ENCODE data around the gene ALX4.

The ALX4 gene

DNA sequence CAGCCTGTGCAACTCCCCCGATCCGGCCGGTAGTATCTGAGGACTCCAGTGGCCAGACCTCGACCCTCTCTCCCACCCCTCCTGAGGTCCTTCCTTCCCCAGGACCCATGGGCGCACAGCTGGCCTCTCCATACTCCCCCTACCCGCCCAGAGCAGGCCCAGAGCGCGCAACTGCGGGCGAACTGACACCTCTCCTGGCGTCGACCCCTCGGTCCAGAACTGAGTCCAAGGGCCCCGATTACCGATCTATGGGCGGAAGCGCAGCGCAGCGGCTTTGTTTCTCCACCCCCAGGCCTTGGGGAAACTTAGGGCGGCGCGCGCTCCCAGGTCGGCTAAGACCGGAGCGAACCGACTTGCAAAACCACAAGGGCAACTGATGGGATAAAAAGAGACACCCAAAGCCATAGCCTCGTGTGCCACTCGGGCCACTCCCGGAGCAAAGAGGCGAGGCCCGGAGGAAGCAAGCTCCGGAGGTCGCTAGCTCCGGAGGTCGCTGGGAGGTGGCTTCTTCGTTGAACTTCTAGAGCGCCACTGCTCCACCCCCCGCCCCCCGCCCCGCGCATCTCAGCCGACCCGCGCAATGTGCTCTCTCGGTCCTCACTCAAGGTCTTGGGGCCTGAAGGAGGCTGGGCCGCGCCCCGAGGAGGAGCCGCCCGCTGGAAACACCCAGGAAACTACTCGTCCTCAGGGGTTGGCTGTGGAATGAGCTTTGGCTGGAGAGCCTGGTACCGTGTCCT lies 9.8 kb upstream of the ALX4 start (continued):
- TF ChIP-seq, protein P1, sequence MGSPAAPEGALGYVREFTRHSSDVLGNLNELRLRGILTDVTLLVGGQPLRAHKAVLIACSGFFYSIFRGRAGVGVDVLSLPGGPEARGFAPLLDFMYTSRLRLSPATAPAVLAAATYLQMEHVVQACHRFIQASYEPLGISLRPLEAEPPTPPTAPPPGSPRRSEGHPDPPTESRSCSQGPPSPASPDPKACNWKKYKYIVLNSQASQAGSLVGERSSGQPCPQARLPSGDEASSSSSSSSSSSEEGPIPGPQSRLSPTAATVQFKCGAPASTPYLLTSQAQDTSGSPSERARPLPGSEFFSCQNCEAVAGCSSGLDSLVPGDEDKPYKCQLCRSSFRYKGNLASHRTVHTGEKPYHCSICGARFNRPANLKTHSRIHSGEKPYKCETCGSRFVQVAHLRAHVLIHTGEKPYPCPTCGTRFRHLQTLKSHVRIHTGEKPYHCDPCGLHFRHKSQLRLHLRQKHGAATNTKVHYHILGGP (tag by site-specific recombination; IDR thresholded peaks at IDR 0.05): no peak

DNA sequence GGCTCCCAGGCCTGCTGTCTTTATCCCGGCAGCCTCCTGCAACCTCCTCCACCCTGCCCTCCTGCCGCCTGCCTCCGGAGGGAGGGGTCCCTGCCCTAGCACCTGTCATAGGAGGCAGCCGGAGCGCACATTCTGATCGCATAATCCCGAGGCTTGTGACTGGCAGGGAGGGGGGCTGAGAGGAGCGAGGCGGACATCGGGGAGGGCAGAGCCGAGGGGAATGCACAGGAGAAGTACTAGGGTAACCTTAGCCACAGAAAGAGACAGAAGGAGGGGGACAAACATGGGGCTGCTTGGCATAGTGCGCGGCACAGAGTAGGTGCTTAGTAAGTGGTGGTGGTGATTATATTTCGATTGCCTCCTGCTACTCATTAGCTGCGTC lies 9.2 kb upstream of the ALX4 start:
- Histone ChIP-seq H3K4me3 (ENCODE audit: low read depth, low read length) (no peak overlapping the region), H3K9me3 (ENCODE audit: control insufficient read depth, insufficient read depth, low read depth, low read length) (no peaks in the 10 kb centered on the region), H3K27ac (ENCODE audit: extremely low read depth, low read depth, low read length) (no peak overlapping the region), H3K4me1 (ENCODE audit: control insufficient read depth, insufficient read depth, low read length) (no peaks in the 10 kb centered on the region), H3K36me3 (ENCODE audit: control insufficient read depth in 2 of 2, insufficient read depth in 1 of 2, low read length in 2 of 2) (no peaks in the 10 kb centered on the region)
- POLR2A ChIA-PET: no interaction called here
- TF ChIP-seq ZNF19 (tag by site-specific recombination; IDR thresholded peaks at IDR 0.05; ENCODE audit: low read depth) (no peak), ZNF433 (tag by site-specific recombination; IDR thresholded peaks at IDR 0.05; ENCODE audit: low read depth) (no peak), ZNF596 (tag by site-specific recombination; IDR thresholded peaks at IDR 0.05) (no peak), ZBTB1 (tag by site-specific recombination; IDR thresholded peaks at IDR 0.05) (no peak), ZNF37A (tag by site-specific recombination; IDR thresholded peaks at IDR 0.05) (no peak), ZFHX2 (tag by site-specific recombination; conservative IDR thresholded peaks at IDR 0.05) (no peak), ZSCAN16 (tag by site-specific recombination; IDR thresholded peaks at IDR 0.05) (no peak), ZBTB17 (tag by site-specific recombination; IDR thresholded peaks at IDR 0.05) (no peak)
- TF ChIP-seq, protein P2, sequence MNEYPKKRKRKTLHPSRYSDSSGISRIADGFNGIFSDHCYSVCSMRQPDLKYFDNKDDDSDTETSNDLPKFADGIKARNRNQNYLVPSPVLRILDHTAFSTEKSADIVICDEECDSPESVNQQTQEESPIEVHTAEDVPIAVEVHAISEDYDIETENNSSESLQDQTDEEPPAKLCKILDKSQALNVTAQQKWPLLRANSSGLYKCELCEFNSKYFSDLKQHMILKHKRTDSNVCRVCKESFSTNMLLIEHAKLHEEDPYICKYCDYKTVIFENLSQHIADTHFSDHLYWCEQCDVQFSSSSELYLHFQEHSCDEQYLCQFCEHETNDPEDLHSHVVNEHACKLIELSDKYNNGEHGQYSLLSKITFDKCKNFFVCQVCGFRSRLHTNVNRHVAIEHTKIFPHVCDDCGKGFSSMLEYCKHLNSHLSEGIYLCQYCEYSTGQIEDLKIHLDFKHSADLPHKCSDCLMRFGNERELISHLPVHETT (tag by site-specific recombination; IDR thresholded peaks at IDR 0.05): no peak
- TF ChIP-seq, protein P3, sequence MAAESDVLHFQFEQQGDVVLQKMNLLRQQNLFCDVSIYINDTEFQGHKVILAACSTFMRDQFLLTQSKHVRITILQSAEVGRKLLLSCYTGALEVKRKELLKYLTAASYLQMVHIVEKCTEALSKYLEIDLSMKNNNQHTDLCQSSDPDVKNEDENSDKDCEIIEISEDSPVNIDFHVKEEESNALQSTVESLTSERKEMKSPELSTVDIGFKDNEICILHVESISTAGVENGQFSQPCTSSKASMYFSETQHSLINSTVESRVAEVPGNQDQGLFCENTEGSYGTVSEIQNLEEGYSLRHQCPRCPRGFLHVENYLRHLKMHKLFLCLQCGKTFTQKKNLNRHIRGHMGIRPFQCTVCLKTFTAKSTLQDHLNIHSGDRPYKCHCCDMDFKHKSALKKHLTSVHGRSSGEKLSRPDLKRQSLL (tag by site-specific recombination; IDR thresholded peaks at IDR 0.05): no peak
- TF ChIP-seq, protein P4, sequence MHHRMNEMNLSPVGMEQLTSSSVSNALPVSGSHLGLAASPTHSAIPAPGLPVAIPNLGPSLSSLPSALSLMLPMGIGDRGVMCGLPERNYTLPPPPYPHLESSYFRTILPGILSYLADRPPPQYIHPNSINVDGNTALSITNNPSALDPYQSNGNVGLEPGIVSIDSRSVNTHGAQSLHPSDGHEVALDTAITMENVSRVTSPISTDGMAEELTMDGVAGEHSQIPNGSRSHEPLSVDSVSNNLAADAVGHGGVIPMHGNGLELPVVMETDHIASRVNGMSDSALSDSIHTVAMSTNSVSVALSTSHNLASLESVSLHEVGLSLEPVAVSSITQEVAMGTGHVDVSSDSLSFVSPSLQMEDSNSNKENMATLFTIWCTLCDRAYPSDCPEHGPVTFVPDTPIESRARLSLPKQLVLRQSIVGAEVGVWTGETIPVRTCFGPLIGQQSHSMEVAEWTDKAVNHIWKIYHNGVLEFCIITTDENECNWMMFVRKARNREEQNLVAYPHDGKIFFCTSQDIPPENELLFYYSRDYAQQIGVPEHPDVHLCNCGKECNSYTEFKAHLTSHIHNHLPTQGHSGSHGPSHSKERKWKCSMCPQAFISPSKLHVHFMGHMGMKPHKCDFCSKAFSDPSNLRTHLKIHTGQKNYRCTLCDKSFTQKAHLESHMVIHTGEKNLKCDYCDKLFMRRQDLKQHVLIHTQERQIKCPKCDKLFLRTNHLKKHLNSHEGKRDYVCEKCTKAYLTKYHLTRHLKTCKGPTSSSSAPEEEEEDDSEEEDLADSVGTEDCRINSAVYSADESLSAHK (tag by site-specific recombination; IDR thresholded peaks at IDR 0.05): no peak
- TF ChIP-seq, protein P5, sequence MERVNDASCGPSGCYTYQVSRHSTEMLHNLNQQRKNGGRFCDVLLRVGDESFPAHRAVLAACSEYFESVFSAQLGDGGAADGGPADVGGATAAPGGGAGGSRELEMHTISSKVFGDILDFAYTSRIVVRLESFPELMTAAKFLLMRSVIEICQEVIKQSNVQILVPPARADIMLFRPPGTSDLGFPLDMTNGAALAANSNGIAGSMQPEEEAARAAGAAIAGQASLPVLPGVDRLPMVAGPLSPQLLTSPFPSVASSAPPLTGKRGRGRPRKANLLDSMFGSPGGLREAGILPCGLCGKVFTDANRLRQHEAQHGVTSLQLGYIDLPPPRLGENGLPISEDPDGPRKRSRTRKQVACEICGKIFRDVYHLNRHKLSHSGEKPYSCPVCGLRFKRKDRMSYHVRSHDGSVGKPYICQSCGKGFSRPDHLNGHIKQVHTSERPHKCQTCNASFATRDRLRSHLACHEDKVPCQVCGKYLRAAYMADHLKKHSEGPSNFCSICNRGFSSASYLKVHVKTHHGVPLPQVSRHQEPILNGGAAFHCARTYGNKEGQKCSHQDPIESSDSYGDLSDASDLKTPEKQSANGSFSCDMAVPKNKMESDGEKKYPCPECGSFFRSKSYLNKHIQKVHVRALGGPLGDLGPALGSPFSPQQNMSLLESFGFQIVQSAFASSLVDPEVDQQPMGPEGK (tag by site-specific recombination; IDR thresholded peaks at IDR 0.05): no peak
- CTCF ChIA-PET: no interaction called here

DNA sequence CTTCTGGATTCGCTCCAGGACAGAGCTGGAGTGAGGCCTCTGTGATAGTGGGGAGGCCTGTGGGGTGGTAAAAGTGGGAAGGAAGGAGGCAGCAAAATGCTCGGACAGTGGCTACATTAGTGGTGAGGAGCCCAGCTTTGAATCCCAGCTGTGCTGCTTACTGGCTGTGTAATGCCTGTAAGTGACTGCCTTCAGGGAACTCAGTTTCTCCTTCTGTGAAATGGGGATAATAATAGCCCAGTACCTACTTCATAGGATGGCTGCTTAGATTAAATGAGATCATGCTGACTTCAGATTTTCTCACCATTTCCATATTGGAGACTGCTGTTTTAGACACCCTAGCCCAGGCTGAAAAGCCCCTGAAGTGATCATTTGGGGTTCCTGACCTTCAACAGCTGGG lies 8.4 kb upstream of the ALX4 start:
- H3K27ac ChIP-seq (ENCODE audit: extremely low read depth, low read depth, low read length): no peak overlapping the region
- ChIA-PET CTCF (interaction anchor here (1.2 kb wide), 1 partner anchor 108 kb away, joined by 3 read pairs; no protein-coding TSS in a partner anchor), POLR2A (no interaction called here)
- no peaks in the 10 kb centered on the region for H3K4me1 ChIP-seq (ENCODE audit: control insufficient read depth, insufficient read depth, low read length)
- no peak overlapping the region for H3K4me3 ChIP-seq (ENCODE audit: low read depth, low read length)
- no peaks in the 10 kb centered on the region for H3K9me3 ChIP-seq (ENCODE audit: control insufficient read depth, insufficient read depth, low read depth, low read length)
- H3K36me3 ChIP-seq (ENCODE audit: control insufficient read depth in 2 of 2, insufficient read depth in 1 of 2, low read length in 2 of 2): no peaks in the 10 kb centered on the region
- TF ChIP-seq IKZF3 (tag by site-specific recombination; IDR thresholded peaks at IDR 0.05): no peak
- TF ChIP-seq, protein P6, sequence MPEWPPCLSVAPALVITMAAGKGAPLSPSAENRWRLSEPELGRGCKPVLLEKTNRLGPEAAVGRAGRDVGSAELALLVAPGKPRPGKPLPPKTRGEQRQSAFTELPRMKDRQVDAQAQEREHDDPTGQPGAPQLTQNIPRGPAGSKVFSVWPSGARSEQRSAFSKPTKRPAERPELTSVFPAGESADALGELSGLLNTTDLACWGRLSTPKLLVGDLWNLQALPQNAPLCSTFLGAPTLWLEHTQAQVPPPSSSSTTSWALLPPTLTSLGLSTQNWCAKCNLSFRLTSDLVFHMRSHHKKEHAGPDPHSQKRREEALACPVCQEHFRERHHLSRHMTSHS (tag by site-specific recombination; IDR thresholded peaks at IDR 0.05): no peak
- TF ChIP-seq, protein P7, sequence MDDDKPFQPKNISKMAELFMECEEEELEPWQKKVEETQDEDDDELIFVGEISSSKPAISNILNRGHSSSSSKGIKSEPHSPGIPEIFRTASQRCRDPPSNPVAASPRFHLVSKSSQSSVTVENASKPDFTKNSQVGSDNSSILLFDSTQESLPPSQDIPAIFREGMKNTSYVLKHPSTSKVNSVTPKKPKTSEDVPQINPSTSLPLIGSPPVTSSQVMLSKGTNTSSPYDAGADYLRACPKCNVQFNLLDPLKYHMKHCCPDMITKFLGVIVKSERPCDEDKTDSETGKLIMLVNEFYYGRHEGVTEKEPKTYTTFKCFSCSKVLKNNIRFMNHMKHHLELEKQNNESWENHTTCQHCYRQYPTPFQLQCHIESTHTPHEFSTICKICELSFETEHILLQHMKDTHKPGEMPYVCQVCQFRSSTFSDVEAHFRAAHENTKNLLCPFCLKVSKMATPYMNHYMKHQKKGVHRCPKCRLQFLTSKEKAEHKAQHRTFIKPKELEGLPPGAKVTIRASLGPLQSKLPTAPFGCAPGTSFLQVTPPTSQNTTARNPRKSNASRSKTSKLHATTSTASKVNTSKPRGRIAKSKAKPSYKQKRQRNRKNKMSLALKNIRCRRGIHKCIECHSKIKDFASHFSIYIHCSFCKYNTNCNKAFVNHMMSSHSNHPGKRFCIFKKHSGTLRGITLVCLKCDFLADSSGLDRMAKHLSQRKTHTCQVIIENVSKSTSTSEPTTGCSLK (tag by site-specific recombination; IDR thresholded peaks at IDR 0.05): no peak
- TF ChIP-seq ZNF239 (tag by site-specific recombination; IDR thresholded peaks at IDR 0.05): no peak
- no peak for TF ChIP-seq ZNF473 (tag by site-specific recombination; IDR thresholded peaks at IDR 0.05)
- TF ChIP-seq ZNF274 (IDR thresholded peaks at IDR 0.05; ENCODE audit: low read length): no peak
- no peak for TF ChIP-seq ZNF274 (tag by site-specific recombination; IDR thresholded peaks at IDR 0.05; ENCODE audit: borderline replicate concordance)
- TF ChIP-seq ZNF121 (tag by site-specific recombination; IDR thresholded peaks at IDR 0.05): no peak
- no peak for TF ChIP-seq GLI2 (tag by site-specific recombination; IDR thresholded peaks at IDR 0.05; ENCODE audit: borderline replicate concordance, low read depth)
